H1 (cell line): ENCODE results near the gene CYP2E1. TPM values are rescaled to one million over a fixed set of nuclear protein-coding genes. Genes with fewer than 3 reads are reported as not detected.

Experiments
- CTCF ChIA-PET: fragments of 300-600 bp; sonication (Branson Sonifier 250); formaldehyde crosslinking; loops from one replicate; lab custom pipeline; 2021; ENCODE audit not compliant: partially characterized antibody; lab: Charles Lee
- POLR2A ChIA-PET: fragments of 300-600 bp; sonication (Branson Sonifier 250); formaldehyde crosslinking; loops from one replicate; lab custom pipeline; 2021; ENCODE audit warnings: inconsistent platforms; ENCODE audit not compliant: partially characterized antibody; lab: Charles Lee
- DNase-seq, 2 experiments: peaks; one replicate each; pipeline versions ENCODE4 v3.0.0 to v3.0.0-alpha.2; 2010 to 2022; ENCODE audit warnings: low spot score in 2 of 2, low read depth in 1 of 2, mixed read lengths in 1 of 2
- FAIRE-seq: peaks from 2 replicates; lab custom pipeline; 2011; peaks lifted over from hg19 to GRCh38; lab: Jason Lieb, UNC
- H2AFZ ChIP-seq: 2 replicates; pipeline ENCODE4 v1.8.1; 2012; ENCODE audit warnings: low read length, inconsistent platforms
- H2AK5ac ChIP-seq: 2 replicates; pipeline ENCODE4 v1.6.1; 2013; ENCODE audit warnings: low read depth, low read length
- H2BK120ac ChIP-seq: replicated peaks from 2 replicates; pipeline ENCODE3; 2013; ENCODE audit warnings: low read depth, low read length, inconsistent platforms
- H2BK12ac ChIP-seq: 2 replicates; pipeline ENCODE4 v1.6.1; 2013; ENCODE audit warnings: low read depth, low read length
- H2BK15ac ChIP-seq: 2 replicates; pipeline ENCODE4 v1.6.1; 2013; ENCODE audit warnings: low read length
- H2BK20ac ChIP-seq: 2 replicates; pipeline ENCODE4 v1.6.1; 2013; ENCODE audit warnings: low read length
- H2BK5ac ChIP-seq: 2 replicates; pipeline ENCODE4 v1.6.1; 2013; ENCODE audit warnings: low read depth, low read length
- H3K14ac ChIP-seq: 2 replicates; pipeline ENCODE4 v1.6.1; 2013; ENCODE audit warnings: inconsistent platforms; ENCODE audit not compliant: insufficient read length
- H3K18ac ChIP-seq: 2 replicates; pipeline ENCODE4 v1.6.1; 2013; ENCODE audit warnings: low read length; ENCODE audit errors: extremely low read depth
- H3K23ac ChIP-seq: 2 replicates; pipeline ENCODE4 v1.6.1; 2013; ENCODE audit warnings: inconsistent platforms; ENCODE audit not compliant: insufficient read length
- H3K23me2 ChIP-seq: 2 replicates; pipeline ENCODE4 v1.6.1; 2013; ENCODE audit warnings: low read depth, low read length
- H3K27ac ChIP-seq: 2 replicates; pipeline ENCODE4 v1.6.1; 2011; ENCODE audit warnings: low read depth, low read length, inconsistent platforms
- H3K27me3 ChIP-seq, 4 experiments: replicated peaks in 1 of 4; 1 replicate in 1 of 4; 2 replicates in 3 of 4; pipeline versions ENCODE4 v1.6.1 to v1.8.1; 2011 to 2013; ENCODE audit warnings: low read length in 3 of 4, mild to moderate bottlenecking in 3 of 4, inconsistent platforms in 2 of 4, mixed read lengths in 2 of 4, moderate library complexity in 1 of 4; ENCODE audit not compliant: control insufficient read depth in 3 of 4, insufficient read depth in 3 of 4; ENCODE audit errors: extremely low read depth in 1 of 4
- H3K36me3 ChIP-seq, 4 experiments: 2 replicates each; pipeline versions ENCODE4 v1.6.1 to v1.8.1; 2011 to 2013; ENCODE audit warnings: mild to moderate bottlenecking in 4 of 4, low read length in 3 of 4, moderate library complexity in 2 of 4, control low read depth in 1 of 4, inconsistent platforms in 1 of 4; ENCODE audit not compliant: insufficient read depth in 4 of 4, control insufficient read depth in 2 of 4
- H3K4ac ChIP-seq: replicated peaks from 2 replicates; pipeline ENCODE3; 2013; ENCODE audit warnings: low read length, low read depth, mixed read lengths, inconsistent platforms; ENCODE audit not compliant: insufficient read length
- H3K4me1 ChIP-seq, 4 experiments: replicated peaks in 1 of 4; 1 replicate in 1 of 4; 2 replicates in 3 of 4; pipeline versions ENCODE4 v1.6.1 to v1.8.1; 2011 to 2013; ENCODE audit warnings: low read length in 3 of 4, inconsistent platforms in 2 of 4, mixed read lengths in 1 of 4; ENCODE audit not compliant: insufficient read depth in 4 of 4, control insufficient read depth in 3 of 4
- H3K4me2 ChIP-seq, 2 experiments: 2 replicates each; pipeline versions ENCODE4 v1.6.1 to v1.8.1; 2011 to 2013; ENCODE audit warnings: low read depth in 2 of 2, low read length in 2 of 2, control low read depth in 1 of 2, inconsistent platforms in 1 of 2, mild to moderate bottlenecking in 1 of 2; ENCODE audit not compliant: insufficient read depth in 1 of 2
- H3K4me3 ChIP-seq, 4 experiments: fragments of 200-600, 300-600 bp in 1 of 4; sonication (generic), shearing (Covaris generic), sonication (Bioruptor Twin) in 1 of 4; 2 replicates each; pipeline versions ENCODE4 v1.5.1 to v1.8.1; 2011 to 2016; ENCODE audit warnings: low read length in 4 of 4, low read depth in 3 of 4, control low read depth in 2 of 4, inconsistent platforms in 2 of 4, mild to moderate bottlenecking in 2 of 4, mixed read lengths in 1 of 4, moderate library complexity in 1 of 4; ENCODE audit not compliant: insufficient read depth in 2 of 4; ENCODE audit errors: extremely low read depth in 1 of 4
- H3K56ac ChIP-seq: replicated peaks from 2 replicates; pipeline ENCODE3; 2013; ENCODE audit warnings: low read depth, mild to moderate bottlenecking, mixed read lengths, low read length, inconsistent platforms; ENCODE audit not compliant: insufficient read length
- H3K79me1 ChIP-seq: 2 replicates; pipeline ENCODE4 v1.6.1; 2013; ENCODE audit warnings: low read depth, low read length, control low read depth
- H3K79me2 ChIP-seq, 2 experiments: 2 replicates each; pipeline versions ENCODE4 v1.6.1 to v1.8.1; 2012 to 2013; ENCODE audit warnings: low read length in 2 of 2, mild to moderate bottlenecking in 2 of 2, inconsistent platforms in 1 of 2; ENCODE audit not compliant: insufficient read depth in 2 of 2, control insufficient read depth in 1 of 2
- H3K9ac ChIP-seq, 4 experiments: replicated peaks in 1 of 4; 1 replicate in 1 of 4; 2 replicates in 3 of 4; pipeline versions ENCODE4 v1.6.1 to v1.8.1; 2011 to 2013; ENCODE audit warnings: low read depth in 3 of 4, low read length in 3 of 4, control low read depth in 2 of 4, mild to moderate bottlenecking in 2 of 4, moderate library complexity in 2 of 4, inconsistent platforms in 1 of 4; ENCODE audit errors: extremely low read depth in 1 of 4
- H3K9me3 ChIP-seq, 2 experiments: 2 replicates each; pipeline versions ENCODE4 v1.6.1 to v1.8.1; 2012 to 2013; ENCODE audit warnings: mild to moderate bottlenecking in 2 of 2, moderate library complexity in 2 of 2, control low read depth in 1 of 2, inconsistent platforms in 1 of 2, low read depth in 1 of 2, low read length in 1 of 2, mixed read lengths in 1 of 2; ENCODE audit not compliant: insufficient read depth in 2 of 2
- H4K20me1 ChIP-seq, 2 experiments: replicated peaks in 1 of 2; 2 replicates each; pipeline versions ENCODE3 to v1.8.1; 2011 to 2013; ENCODE audit warnings: inconsistent platforms in 2 of 2, low read length in 2 of 2, mild to moderate bottlenecking in 1 of 2; ENCODE audit not compliant: insufficient read depth in 2 of 2, control insufficient read depth in 1 of 2
- H4K5ac ChIP-seq: 2 replicates; pipeline ENCODE4 v1.6.1; 2013; ENCODE audit warnings: low read length, low read depth, mixed read lengths, inconsistent platforms; ENCODE audit not compliant: insufficient read length
- H4K8ac ChIP-seq: 2 replicates; pipeline ENCODE4 v1.8.0; 2013; ENCODE audit warnings: mild to moderate bottlenecking, moderate library complexity, low read length, inconsistent platforms; ENCODE audit not compliant: insufficient read depth; ENCODE audit errors: extremely low read depth
- H4K91ac ChIP-seq: replicated peaks from 2 replicates; pipeline ENCODE3; 2013; ENCODE audit warnings: low read length, mixed read lengths, inconsistent platforms; ENCODE audit not compliant: insufficient read length
- GTF2F1 ChIP-seq: IDR thresholded peaks from 2 replicates; pipeline ENCODE4 v1.6.1; 2012; ENCODE audit warnings: low read depth, low read length, improper control_type of control experiment, borderline replicate concordance
- RAD21 ChIP-seq, 2 experiments: IDR thresholded peaks in 1 of 2; conservative IDR thresholded peaks in 1 of 2; 2 replicates each; pipeline ENCODE4 v1.6.1; 2011; ENCODE audit warnings: low read depth in 2 of 2, low read length in 2 of 2, improper control_type of control experiment in 1 of 2, inconsistent platforms in 1 of 2, mild to moderate bottlenecking in 1 of 2, moderate library complexity in 1 of 2
- TAF1 ChIP-seq: IDR thresholded peaks from 2 replicates; pipeline ENCODE4 v1.6.1; 2011; ENCODE audit warnings: mild to moderate bottlenecking, low read depth, low read length
- WGBS, 2 experiments: shearing (Covaris generic) in 1 of 2; methylation state at CpG; one replicate each; pipeline versions ENCODE4 v1.1.6 to v1.1.7; 2013 to 2015; ENCODE audit warnings: low lambda C conversion rate in 2 of 2, mixed read lengths in 2 of 2, inconsistent platforms in 1 of 2, low coverage in 1 of 2, missing lambda C conversion rate in 1 of 2; ENCODE audit not compliant: insufficient replicate concordance in 2 of 2, insufficient coverage in 1 of 2, insufficient read length in 1 of 2; ENCODE audit errors: extremely low coverage in 1 of 2, missing lambda C conversion rate in 1 of 2; 5-methylcytosine and 5-hydroxymethylcytosine counted together
- polyA plus RNA-seq, 7 experiments: library from polyadenylated mRNA; depleted of rRNA in 3 of 7; stranded (reverse) in 5 of 7; unstranded in 2 of 7; fragments of >200 nt in 5 of 7; fragments of 200-250 nt in 2 of 7; gene quantifications; 1 replicate in 5 of 7; 2 replicates in 1 of 7; 4 replicates in 1 of 7; pipeline versions ENCODE4 v1.2.1 to v1.2.3, GENCODE V29; 2011 to 2013; ENCODE audit warnings: missing spikeins in 2 of 7, mixed read lengths in 2 of 7
- total RNA-seq: library from RNA; stranded (reverse); fragmentation: NEBNext Ultra II Directional; extraction: Animal tissue kit (Norgen Biotek cat#: 25700); gene quantifications from 2 replicates; pipeline ENCODE4 v1.2.1, GENCODE V29; 2021
- TF ChIP-seq, protein P1 (sequence below): IDR thresholded peaks from 2 replicates; pipeline ENCODE4 v1.6.1; 2012; ENCODE audit warnings: inconsistent platforms
- TF ChIP-seq, protein P2 (sequence below), 3 experiments: IDR thresholded peaks; 1 replicate in 2 of 3; 2 replicates in 1 of 3; pipeline versions ENCODE4 v1.5.1 to v1.6.1; 2011; ENCODE audit warnings: low read length in 3 of 3, mild to moderate bottlenecking in 3 of 3, inconsistent platforms in 2 of 3, low read depth in 1 of 3, moderate library complexity in 1 of 3; ENCODE audit not compliant: insufficient read depth in 1 of 3; ENCODE audit errors: control extremely low read depth in 1 of 3

Gene CYP2E1
- total and polyA plus RNA-seq, 2 of the 8 experiments (the other 6 are each of a cell fraction or from before 2014, with no cell fraction given), result 0.11 TPM; not detected in 1

DNA sequence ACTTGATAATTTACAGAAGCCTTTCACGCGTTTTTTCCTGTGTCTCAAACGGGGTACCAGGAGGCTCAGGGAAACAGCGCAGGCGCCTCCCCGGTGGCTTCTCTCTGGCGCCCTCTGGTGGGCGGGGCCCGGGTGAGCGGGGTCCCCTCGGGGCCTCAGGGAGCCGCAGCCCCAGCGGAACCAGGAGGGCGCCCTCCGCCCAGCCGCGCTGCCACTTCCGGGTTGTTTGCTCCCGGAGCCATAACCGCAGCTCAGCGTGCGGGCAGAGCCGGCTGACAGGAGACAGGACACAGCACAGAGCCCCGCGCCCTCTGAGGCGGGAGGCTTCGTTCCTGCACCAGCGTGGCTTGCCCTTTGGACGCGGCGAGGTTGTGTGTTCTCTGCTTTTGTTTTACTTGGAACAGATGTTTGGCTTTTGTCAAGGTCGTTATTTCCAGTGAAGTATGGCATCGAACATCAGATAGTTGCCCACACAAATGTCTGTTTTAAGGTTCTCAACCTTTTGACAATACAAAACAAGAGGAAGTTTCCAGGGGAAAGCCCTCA is 6.9 kb upstream of the CYP2E1 start:
- H2BK120ac ChIP-seq, result no peak overlapping the region
- H3K4me3 ChIP-seq, result no peak overlapping the region
- H3K18ac ChIP-seq, result no peak overlapping the region
- H3K36me3 ChIP-seq, result no peaks in the 10 kb centered on the region; a peak in 1 of 8 replicates
- no peak overlapping the region for H3K23ac ChIP-seq
- no peak overlapping the region for H3K4me2 ChIP-seq
- no peaks in the 10 kb centered on the region for H3K79me1 ChIP-seq
- DNase-seq (peak in 1 of 2 experiments; percentile 83), FAIRE-seq (no peak)
- H3K4ac ChIP-seq, result no peak overlapping the region
- no peak overlapping the region for H2BK12ac ChIP-seq
- no peak overlapping the region for H3K14ac ChIP-seq
- H3K79me2 ChIP-seq, result no peaks in the 10 kb centered on the region
- H2BK15ac ChIP-seq, result no peak overlapping the region
- H4K8ac ChIP-seq, result no peak overlapping the region
- H3K23me2 ChIP-seq, result peaks cover 2% of the 10 kb centered on the region; the same call in 1 of the 2 replicates
- H3K56ac ChIP-seq, result no peak overlapping the region
- WGBS, 2 experiments, result 59% methylated on average over 23 of the region's 33 CpGs; no CpG with 5 or more reads in 1 of the 2 experiments
- H2AK5ac ChIP-seq, result no peak overlapping the region
- no peaks in the 10 kb centered on the region for H3K4me1 ChIP-seq
- no peak overlapping the region for H4K91ac ChIP-seq
- no peaks in the 10 kb centered on the region for H4K20me1 ChIP-seq
- no peak overlapping the region for H2AFZ ChIP-seq
- no peaks in the 10 kb centered on the region for H3K27me3 ChIP-seq
- no peak overlapping the region for H2BK5ac ChIP-seq
- H3K9me3 ChIP-seq, result peaks cover 34 to 45% of the 10 kb centered on the region in 2 experiments
- ChIA-PET POLR2A (no interaction called here), CTCF (no interaction called here)
- H2BK20ac ChIP-seq, result no peak overlapping the region
- H3K9ac ChIP-seq, result no peak overlapping the region
- no peak overlapping the region for H4K5ac ChIP-seq
- TF ChIP-seq GTF2F1 (no peak), TAF1 (no peak), RAD21 (IDR thresholded peaks at IDR 0.05 in 1 of 2, conservative IDR thresholded peaks at IDR 0.05 in 1 of 2; ENCODE audit: low read depth in 2 of 2, low read length in 2 of 2) (peak; percentile 51 to 60)
- TF ChIP-seq, protein P1, sequence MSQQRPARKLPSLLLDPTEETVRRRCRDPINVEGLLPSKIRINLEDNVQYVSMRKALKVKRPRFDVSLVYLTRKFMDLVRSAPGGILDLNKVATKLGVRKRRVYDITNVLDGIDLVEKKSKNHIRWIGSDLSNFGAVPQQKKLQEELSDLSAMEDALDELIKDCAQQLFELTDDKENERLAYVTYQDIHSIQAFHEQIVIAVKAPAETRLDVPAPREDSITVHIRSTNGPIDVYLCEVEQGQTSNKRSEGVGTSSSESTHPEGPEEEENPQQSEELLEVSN, result no peak
- TF ChIP-seq, protein P2, sequence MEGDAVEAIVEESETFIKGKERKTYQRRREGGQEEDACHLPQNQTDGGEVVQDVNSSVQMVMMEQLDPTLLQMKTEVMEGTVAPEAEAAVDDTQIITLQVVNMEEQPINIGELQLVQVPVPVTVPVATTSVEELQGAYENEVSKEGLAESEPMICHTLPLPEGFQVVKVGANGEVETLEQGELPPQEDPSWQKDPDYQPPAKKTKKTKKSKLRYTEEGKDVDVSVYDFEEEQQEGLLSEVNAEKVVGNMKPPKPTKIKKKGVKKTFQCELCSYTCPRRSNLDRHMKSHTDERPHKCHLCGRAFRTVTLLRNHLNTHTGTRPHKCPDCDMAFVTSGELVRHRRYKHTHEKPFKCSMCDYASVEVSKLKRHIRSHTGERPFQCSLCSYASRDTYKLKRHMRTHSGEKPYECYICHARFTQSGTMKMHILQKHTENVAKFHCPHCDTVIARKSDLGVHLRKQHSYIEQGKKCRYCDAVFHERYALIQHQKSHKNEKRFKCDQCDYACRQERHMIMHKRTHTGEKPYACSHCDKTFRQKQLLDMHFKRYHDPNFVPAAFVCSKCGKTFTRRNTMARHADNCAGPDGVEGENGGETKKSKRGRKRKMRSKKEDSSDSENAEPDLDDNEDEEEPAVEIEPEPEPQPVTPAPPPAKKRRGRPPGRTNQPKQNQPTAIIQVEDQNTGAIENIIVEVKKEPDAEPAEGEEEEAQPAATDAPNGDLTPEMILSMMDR (IDR thresholded peaks at IDR 0.05; ENCODE audit: control extremely low read depth in 1 of 3, insufficient read depth in 1 of 3, low read depth in 1 of 3, low read length in 3 of 3), result peak; percentile 44 to 63 (median 53)
- no peak overlapping the region for H3K27ac ChIP-seq
